HG03521 (cell line): ENCODE results near the gene RNF41.
"Not testable (repeated sequence)": the region's sequence is repeated elsewhere in the genome, so short reads cannot be mapped to it uniquely, and the experiment has no call there.

Source experiments
- ATAC-seq: cut with Tn5 transposase; IDR thresholded peaks from one replicate; pipeline ENCODE4 v1.9.1; 2021; ENCODE audit warnings: mild to moderate bottlenecking, moderate library complexity; ENCODE audit not compliant: unreplicated experiment

Gene RNF41

GRCh38 chr12:56178347-56178746, 43.4 kb downstream of the RNF41 start:
- ATAC-seq, result no peak

- no peak for ATAC-seq
These were observed 48.9 kb downstream of the RNF41 start for GRCh38 chr12:56172839-56173238.

- ATAC-seq, result no peak
These were observed 52.4 kb downstream of the RNF41 start for GRCh38 chr12:56169229-56169759.

GRCh38 chr12:56165369-56165768, 56.4 kb downstream of the RNF41 start:
- no peak for ATAC-seq

DNA sequence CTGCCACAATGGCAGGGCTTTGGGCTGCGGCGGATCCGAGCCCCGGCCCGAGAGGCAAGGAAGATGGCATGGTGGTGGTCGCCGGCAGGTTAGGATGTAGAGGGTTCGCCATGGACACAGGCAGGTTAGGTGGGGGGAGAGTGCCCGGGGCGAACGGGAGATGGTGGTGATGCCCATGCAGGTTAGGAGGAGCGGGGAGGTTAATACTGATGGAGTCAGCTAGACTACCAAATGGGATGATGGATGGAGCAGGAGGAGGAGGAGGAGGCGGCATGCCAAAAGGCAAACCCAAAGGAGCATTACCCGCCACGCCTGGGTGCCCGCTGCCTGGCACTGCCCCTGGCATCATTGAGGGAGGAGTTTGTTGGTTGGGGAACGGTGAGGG, 57.4 kb downstream of the RNF41 start:
- ATAC-seq, result no peak

- no peak for ATAC-seq
These were observed 58.0 kb downstream of the RNF41 start for GRCh38 chr12:56163533-56164344.

GRCh38 chr12:56162468-56163290, 59.0 kb downstream of the RNF41 start:
- no peak for ATAC-seq

- no peak for ATAC-seq
These were observed 59.9 kb downstream of the RNF41 start for GRCh38 chr12:56161690-56162351.

DNA sequence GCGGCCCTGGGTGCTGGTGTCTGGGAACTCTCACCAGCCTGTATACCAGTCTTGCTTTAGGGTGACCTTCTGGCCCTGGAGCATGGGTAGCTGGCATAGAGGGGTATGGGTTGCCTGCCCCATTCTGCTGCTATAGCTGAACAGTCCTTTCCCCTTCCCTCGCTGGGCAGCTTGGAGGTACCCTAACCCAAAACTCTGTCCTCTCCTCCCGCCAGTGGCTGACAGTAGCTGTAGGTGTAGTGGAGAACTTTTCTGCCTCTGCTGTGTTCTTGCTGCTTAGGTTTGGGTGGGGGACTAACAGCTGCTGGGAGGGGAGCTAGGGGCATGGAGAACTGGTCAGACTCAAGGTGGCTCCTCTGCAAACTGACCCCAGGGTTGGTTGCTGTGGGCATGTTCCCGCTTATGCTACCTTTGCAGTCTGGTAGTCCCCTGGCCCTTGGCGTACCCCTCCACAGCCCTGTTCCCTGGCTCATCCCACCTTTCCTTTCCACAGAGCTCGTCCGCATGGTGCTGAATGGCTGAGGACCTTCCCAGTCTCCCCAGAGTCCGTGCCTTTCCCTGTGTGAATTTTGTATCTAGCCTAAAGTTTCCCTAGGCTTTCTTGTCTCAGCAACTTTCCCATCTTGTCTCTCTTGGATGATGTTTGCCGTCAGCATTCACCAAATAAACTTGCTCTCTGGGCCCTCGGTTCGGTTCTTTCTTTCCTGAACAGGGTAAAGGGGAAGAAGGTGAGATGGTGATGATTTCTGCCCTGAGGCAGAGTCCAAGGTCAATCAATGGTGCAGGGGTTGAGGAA, 60.6 kb downstream of the RNF41 start:
- no peak for ATAC-seq

GRCh38 chr12:56160193-56160763, 61.4 kb downstream of the RNF41 start:
- no peak for ATAC-seq

DNA sequence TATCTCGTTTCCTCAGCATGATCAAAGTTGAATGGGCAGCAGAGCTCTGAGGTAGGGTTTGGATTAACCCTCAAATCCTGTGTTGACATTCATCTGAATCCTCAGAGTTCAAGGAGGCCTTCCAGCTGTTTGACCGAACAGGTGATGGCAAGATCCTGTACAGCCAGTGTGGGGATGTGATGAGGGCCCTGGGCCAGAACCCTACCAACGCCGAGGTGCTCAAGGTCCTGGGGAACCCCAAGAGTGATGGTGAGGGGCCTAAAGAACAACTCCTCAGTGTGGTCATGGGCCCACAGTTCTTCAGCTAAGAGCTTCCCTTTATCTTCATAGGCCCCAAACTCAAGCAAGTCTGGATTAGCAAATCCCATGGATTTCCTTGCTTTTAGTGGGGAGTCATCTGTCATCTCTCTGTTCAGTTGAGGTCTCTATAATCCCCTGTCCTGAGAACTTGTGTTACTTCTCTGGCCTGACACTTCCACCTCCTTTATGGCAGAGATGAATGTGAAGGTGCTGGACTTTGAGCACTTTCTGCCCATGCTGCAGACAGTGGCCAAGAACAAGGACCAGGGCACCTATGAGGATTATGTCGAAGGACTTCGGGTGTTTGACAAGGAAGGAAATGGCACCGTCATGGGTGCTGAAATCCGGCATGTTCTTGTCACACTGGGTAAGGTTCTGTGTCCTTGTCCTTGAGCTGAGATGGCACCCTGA, 62.1 kb downstream of the RNF41 start:
- ATAC-seq, result no peak

DNA sequence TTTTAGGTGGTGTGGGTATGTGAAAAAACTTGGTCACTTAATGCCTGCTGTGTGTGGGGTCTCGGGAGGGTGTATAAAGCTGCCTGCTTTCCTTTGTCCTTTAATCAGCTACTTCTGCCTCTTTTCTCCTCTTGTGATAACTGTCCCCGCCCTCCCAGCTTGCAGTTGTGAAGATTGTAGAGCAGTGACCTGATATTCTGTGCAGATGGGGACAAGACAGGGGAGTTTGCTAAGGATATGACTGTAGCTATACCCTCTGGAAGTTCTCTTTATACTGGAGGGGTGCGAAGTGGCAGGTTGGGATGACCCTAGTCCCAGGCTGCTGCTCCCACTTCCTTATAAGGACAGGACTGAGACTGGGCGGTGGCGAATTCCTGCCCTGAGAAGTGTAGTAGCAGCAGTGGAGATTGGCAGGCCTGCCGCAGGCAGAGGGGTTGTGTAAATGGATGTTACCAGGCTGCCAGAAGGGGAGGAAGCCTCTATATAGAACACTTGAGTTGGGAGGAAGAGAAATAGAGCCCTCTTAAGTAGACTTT, 62.7 kb downstream of the RNF41 start:
- ATAC-seq, result no peak

DNA sequence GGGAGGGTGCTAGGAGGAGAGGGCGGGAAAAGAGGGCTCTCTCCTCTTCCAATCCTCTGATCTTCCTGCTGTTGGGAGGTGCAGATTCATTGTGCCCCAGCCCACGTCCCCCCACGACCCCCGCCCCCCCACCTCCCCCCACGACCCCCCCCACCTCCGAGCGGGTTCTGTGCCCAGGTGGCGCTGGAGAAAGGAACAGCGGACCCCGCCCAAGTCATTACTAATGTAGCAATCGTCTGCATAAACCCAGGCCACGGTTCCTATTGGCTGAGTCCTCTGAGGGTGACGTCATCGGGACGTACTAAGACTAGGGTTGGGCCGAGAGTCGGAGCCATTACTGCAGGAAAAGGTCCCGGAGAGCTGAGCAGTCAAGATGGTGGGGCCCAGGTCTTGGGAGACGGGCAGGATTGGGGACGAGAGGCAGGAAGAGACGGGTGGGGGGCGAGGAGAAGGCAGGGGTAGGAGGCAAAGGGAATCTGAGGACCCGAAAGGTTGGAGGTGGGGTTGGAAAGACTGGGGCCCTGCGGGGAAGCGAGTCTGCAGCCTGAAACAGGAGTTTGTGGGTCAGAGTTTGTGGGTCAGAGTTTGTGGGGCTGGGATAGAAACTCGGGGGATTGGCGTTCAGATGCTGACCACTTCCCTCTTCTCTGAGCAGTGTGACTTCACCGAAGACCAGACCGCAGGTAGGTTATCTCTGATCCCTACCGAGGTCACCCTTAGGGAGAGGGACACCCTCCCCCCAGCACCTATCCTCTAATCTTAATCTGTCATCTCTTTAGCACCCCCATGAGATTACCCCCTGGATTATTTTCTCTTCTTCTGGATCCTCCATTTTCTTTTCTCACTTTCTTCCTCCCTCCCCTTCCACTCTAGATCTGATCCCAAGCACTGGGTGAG, 63.4 kb downstream of the RNF41 start, which contains the start of gene MYL6:
Gene MYL6, plus strand, starts transcription at position 331 of the 897 bp plus-strand sequence. Its CDS starts 43 bp downstream, at position 374.
- ATAC-seq, result peak; percentile 75

DNA sequence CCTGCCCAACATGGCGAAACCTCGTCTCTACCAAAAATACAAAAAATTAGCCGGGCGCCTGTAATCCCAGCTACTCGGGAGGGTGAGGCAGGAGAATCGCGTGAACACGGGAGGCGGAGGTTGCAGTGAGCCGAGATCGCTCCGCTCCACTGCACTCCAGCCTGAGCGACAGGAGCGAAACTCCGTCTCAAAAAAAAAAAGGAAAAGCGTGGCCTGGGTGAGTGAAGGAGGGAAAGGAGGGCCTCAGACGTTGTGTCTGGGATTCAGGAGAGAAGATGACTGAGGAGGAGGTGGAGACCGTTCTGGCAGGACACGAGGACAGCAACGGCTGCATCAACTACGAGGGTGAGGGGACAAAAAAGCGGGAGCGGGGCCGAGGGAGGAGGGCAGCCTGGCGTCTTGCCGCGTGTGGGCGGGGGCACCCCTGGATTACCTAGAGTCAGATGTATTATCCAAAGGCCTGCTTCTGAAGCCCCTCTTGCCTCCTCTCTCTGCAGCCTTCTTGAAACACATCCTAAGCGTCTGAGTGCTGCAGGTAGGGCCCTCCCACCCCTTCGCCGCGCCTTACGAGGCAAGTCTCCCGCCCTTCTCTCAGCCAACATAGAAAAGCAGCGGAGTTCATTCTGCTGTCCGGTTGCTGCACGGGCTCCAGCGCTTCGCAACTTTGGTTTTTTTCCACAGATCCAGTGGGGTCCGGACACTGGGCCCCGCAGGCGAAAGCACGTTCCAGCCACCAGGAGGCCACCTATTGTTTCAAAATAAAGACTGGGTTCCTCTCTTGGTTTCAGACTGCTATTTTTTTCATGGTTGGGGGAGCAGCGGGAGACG, 64.3 kb downstream of the RNF41 start:
- peak; percentile 31 for ATAC-seq

DNA sequence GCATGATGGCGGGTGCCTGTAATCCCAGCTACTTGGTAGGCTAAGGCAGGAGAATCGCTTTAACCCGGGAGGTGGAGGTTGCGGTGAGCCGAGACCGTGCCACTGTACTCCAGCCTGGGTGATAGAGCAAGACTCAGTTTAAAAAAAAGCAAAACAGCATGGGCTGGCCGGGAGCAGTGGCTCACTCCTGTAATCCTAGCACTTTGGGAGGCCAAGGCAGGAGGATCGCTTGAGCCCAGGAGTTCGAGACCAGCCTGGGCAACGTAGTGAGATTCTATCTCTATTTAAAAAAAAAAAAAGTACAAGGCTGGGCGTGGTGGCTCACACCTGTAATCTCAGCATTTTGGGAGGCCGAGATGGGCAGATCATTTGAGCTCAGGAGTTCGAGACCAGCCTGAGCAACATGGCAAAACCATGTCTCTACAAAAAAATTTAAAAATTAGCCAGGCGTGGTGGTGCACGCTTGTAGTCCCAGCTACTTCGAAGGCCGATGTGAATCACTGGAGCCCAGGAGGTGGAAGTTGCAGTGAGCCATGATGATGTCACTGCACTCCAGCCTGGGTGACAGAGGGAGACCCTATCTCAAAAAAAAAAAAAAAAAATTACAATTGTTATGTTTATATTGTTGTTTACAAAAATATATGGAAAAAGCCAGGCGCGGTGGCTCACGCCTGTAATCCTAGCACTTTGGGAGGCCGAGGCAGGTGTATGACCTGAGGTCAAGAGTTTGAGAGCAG, 65.1 kb downstream of the RNF41 start:
- ATAC-seq, result not testable (repeated sequence)

DNA sequence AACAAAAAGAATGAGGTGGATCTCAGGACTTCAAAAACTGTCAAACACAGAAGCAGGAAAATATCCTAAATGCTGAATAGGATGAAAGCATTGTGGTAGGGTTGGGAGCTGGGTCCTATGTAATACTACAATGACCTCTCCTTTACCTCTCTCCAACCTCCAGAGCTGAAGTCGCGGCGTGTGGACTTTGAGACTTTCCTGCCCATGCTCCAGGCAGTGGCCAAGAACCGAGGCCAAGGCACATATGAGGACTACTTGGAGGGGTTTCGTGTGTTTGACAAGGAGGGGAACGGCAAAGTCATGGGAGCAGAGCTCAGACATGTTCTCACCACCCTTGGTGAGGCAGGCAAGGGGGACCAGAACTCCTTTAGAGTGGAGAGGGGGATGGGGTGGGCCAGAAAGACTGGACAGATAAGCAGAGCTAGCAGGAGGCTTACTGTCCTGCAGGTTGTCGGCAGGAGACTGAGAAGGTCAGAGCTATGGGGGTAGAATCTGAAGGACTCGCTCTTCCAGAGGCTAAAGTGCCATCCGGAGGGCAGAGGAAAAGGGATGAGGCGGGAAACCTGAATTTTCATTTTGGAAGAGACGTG, 66.4 kb downstream of the RNF41 start:
- ATAC-seq, result no peak
